ENCODE data around the gene TOR2A. TPM values are rescaled to one million over a fixed set of nuclear protein-coding genes. Genes with fewer than 3 reads are reported as not detected.

TOR2A gene
- total and polyA plus RNA-seq, 9 of the 15 experiments (the other 6 are each of a cell fraction or from before 2014, with no cell fraction given), result 0.80 to 25.9 (median 11.1) TPM

DNA sequence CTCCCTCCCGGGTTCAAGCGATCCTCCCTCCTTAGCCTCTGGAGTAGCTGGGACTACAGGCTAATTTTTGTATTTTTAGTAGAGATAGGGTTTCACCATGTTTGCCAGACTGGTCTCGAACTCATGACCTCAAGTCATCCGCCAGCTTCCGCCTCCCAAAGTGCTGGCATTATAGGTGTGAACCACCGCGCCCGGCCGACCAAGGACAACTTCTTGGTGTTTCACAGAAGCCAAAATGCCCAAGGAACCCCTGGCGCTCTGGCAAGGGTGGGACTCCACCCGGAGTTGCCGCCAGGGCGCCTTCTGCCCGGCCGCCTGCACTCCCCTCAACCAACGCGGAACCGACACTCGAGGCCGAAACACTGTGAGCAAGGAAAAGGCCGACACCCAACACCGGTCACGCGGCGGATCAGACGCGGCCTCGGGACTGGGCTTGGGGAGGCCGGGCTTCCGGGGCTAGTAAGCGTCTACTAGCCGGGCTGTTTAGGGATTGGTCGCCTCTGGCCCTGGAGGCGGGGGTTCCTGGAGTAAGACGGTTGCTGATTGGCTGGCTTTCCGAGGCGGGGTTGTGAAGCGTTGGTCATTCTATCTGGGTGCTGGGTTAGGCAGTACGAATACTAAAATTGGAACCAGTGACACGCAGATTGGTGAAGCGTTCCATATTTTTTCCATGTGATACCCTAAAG lies 36.0 kb downstream of the TOR2A start (continued):
- TF ChIP-seq, protein P1, sequence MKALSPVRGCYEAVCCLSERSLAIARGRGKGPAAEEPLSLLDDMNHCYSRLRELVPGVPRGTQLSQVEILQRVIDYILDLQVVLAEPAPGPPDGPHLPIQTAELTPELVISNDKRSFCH (CRISPR knock-in tag; IDR thresholded peaks at IDR 0.05), result no peak
- TF ChIP-seq, protein P1 (tag; IDR thresholded peaks at IDR 0.05), result peak; percentile 95
- peak; percentile 80; the same call in 1 of the 2 replicates for TF ChIP-seq SAFB (IDR thresholded peaks at IDR 0.05; ENCODE audit: borderline replicate concordance, low read depth, low read length)
- TF ChIP-seq ESRRB (CRISPR knock-in tag; IDR thresholded peaks at IDR 0.05; ENCODE audit: borderline replicate concordance), result no peak
- TF ChIP-seq, protein P2, sequence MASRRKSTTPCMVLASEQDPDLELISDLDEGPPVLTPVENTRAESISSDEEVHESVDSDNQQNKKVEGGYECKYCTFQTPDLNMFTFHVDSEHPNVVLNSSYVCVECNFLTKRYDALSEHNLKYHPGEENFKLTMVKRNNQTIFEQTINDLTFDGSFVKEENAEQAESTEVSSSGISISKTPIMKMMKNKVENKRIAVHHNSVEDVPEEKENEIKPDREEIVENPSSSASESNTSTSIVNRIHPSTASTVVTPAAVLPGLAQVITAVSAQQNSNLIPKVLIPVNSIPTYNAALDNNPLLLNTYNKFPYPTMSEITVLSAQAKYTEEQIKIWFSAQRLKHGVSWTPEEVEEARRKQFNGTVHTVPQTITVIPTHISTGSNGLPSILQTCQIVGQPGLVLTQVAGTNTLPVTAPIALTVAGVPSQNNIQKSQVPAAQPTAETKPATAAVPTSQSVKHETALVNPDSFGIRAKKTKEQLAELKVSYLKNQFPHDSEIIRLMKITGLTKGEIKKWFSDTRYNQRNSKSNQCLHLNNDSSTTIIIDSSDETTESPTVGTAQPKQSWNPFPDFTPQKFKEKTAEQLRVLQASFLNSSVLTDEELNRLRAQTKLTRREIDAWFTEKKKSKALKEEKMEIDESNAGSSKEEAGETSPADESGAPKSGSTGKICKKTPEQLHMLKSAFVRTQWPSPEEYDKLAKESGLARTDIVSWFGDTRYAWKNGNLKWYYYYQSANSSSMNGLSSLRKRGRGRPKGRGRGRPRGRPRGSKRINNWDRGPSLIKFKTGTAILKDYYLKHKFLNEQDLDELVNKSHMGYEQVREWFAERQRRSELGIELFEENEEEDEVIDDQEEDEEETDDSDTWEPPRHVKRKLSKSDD (conservative IDR thresholded peaks at IDR 0.05; ENCODE audit: low read length), result no peak
- TF ChIP-seq GTF2A2 (tag; IDR thresholded peaks at IDR 0.05), result no peak
- peak; percentile 50; the same call in 1 of the 2 replicates for TF ChIP-seq MECOM (CRISPR knock-in tag; IDR thresholded peaks at IDR 0.05)
- TF ChIP-seq SMAD1 (IDR thresholded peaks at IDR 0.05; ENCODE audit: low read depth, low read length, partially characterized antibody), result peak; percentile 18
- TF ChIP-seq ZNF766 (CRISPR knock-in tag; conservative IDR thresholded peaks at IDR 0.05), result peak; percentile 76; the same call in 1 of the 2 replicates
- TF ChIP-seq ZSCAN32 (CRISPR knock-in tag; IDR thresholded peaks at IDR 0.05), result no peak
- TF ChIP-seq, protein P3, sequence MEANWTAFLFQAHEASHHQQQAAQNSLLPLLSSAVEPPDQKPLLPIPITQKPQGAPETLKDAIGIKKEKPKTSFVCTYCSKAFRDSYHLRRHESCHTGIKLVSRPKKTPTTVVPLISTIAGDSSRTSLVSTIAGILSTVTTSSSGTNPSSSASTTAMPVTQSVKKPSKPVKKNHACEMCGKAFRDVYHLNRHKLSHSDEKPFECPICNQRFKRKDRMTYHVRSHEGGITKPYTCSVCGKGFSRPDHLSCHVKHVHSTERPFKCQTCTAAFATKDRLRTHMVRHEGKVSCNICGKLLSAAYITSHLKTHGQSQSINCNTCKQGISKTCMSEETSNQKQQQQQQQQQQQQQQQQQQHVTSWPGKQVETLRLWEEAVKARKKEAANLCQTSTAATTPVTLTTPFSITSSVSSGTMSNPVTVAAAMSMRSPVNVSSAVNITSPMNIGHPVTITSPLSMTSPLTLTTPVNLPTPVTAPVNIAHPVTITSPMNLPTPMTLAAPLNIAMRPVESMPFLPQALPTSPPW (CRISPR knock-in tag; IDR thresholded peaks at IDR 0.05), result peak; percentile 51
- TF ChIP-seq, protein P4, sequence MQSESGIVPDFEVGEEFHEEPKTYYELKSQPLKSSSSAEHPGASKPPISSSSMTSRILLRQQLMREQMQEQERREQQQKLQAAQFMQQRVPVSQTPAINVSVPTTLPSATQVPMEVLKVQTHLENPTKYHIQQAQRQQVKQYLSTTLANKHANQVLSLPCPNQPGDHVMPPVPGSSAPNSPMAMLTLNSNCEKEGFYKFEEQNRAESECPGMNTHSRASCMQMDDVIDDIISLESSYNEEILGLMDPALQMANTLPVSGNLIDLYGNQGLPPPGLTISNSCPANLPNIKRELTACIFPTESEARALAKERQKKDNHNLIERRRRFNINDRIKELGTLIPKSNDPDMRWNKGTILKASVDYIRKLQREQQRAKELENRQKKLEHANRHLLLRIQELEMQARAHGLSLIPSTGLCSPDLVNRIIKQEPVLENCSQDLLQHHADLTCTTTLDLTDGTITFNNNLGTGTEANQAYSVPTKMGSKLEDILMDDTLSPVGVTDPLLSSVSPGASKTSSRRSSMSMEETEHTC (IDR thresholded peaks at IDR 0.05), result peak; percentile 85
- peak; percentile 75 for TF ChIP-seq ELF2 (CRISPR knock-in tag; IDR thresholded peaks at IDR 0.05)
- TF ChIP-seq, protein P5, sequence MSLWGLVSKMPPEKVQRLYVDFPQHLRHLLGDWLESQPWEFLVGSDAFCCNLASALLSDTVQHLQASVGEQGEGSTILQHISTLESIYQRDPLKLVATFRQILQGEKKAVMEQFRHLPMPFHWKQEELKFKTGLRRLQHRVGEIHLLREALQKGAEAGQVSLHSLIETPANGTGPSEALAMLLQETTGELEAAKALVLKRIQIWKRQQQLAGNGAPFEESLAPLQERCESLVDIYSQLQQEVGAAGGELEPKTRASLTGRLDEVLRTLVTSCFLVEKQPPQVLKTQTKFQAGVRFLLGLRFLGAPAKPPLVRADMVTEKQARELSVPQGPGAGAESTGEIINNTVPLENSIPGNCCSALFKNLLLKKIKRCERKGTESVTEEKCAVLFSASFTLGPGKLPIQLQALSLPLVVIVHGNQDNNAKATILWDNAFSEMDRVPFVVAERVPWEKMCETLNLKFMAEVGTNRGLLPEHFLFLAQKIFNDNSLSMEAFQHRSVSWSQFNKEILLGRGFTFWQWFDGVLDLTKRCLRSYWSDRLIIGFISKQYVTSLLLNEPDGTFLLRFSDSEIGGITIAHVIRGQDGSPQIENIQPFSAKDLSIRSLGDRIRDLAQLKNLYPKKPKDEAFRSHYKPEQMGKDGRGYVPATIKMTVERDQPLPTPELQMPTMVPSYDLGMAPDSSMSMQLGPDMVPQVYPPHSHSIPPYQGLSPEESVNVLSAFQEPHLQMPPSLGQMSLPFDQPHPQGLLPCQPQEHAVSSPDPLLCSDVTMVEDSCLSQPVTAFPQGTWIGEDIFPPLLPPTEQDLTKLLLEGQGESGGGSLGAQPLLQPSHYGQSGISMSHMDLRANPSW (CRISPR knock-in tag; IDR thresholded peaks at IDR 0.05), result no peak
- TF ChIP-seq, protein P6, sequence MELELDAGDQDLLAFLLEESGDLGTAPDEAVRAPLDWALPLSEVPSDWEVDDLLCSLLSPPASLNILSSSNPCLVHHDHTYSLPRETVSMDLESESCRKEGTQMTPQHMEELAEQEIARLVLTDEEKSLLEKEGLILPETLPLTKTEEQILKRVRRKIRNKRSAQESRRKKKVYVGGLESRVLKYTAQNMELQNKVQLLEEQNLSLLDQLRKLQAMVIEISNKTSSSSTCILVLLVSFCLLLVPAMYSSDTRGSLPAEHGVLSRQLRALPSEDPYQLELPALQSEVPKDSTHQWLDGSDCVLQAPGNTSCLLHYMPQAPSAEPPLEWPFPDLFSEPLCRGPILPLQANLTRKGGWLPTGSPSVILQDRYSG (tag; conservative IDR thresholded peaks at IDR 0.05; ENCODE audit: low read depth), result peak; percentile 94
- peak in 1 of 2 experiments; percentile 45; a peak in 1 of 4 replicates for TF ChIP-seq RCOR1 (IDR thresholded peaks at IDR 0.05; ENCODE audit: borderline replicate concordance in 1 of 2, low read depth in 2 of 2, low read length in 2 of 2)
- TF ChIP-seq ZNF140 (CRISPR knock-in tag; IDR thresholded peaks at IDR 0.05), result no peak
